Forelimb muscle (tissue), 1 donor: Measurements from ENCODE around the gene KIAA0513. TPM values are rescaled to one million over a fixed set of nuclear protein-coding genes. Genes with fewer than 3 reads are reported as not detected.
"Not testable (repeated sequence)": the region's sequence is repeated elsewhere in the genome, so short reads cannot be mapped to it uniquely, and the experiment has no call there.

Experiments
- DNase-seq: peaks from one replicate; pipeline ENCODE4 v3.0.0-alpha.2; 2013; ENCODE audit warnings: low read depth
- polyA plus RNA-seq: library from polyadenylated mRNA; unstranded; fragments of 120-200 nt; gene quantifications from one replicate; pipeline ENCODE4 v1.2.1, GENCODE V29; 2013; ENCODE audit not compliant: insufficient read length

Gene KIAA0513
- polyA plus RNA-seq, 1 donor = 2.3 TPM

DNA sequence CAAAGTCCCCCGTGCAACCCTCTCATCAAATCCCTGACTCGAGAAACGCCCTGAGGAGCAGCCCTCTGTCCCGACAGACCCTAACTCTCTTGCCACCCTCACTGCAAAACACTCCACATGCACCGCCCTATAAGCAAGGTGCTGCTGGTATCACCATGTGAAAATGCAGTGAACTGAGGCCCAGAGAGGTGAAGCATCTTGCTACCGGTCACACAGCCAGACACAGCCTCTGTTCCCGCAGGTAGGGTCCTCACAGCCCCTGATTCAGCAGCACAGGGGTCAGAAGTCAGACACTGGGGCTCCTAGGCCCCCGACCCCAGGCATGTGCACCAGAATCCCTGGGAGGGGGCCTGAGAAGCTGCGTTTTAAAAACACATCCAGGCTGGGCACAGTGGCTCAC, 83.6 kb downstream of the KIAA0513 start:
- DNase-seq = no peak

DNA sequence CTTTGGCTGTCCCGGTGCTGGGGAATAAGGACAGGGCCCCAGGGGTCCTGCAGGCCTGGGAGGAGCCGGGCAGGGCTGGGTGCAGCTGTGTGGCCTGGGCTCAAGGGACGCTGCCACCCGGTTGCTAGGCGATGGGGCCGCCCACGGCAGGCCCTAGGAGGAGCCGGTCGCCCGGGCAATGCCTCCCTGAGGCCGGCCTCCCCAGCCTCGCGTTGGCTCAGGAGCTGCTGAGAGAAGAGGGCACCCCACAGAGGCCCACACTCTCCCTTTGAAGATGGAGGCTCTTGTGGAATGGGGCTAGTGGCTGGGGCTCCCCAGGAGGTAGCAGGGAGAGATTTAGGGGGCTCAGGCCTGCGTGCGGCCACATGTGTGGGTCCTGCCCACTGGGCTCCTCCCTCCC, 84.8 kb downstream of the KIAA0513 start, which contains the start of gene CIBAR2:
Gene CIBAR2 (minus strand): TSS at position 109 of the 400 bp plus-strand sequence. CDS start 120 bp downstream, outside the sequence.
- no peak for DNase-seq

DNA sequence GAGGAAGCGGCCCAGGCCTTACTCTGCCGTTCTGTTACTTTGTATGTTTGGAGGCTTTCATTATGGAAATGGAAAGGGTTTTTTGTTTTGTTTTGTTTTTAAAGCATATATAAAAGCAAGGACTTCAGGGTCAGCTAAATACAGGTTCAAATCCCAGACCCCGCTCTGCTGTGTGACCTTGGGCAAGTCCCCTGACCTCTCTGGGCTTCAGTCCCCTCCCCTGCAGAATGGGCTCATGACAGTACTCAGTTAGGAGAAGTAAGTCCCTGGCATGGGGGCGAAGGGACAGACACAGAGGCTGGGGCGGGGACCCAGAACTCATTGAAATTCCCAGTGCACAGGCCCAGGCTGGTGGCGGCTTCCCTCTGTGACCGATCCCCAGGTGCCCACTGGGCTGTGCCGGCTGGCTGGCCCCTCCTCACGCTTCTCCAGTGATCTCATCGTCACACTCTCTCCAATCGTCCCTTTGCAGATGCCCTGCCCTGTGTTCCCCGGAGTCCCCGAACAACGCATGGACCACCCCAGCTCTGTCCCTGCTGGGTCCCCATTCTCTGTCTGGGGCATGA, 85.7 kb downstream of the KIAA0513 start:
- no peak for DNase-seq

DNA sequence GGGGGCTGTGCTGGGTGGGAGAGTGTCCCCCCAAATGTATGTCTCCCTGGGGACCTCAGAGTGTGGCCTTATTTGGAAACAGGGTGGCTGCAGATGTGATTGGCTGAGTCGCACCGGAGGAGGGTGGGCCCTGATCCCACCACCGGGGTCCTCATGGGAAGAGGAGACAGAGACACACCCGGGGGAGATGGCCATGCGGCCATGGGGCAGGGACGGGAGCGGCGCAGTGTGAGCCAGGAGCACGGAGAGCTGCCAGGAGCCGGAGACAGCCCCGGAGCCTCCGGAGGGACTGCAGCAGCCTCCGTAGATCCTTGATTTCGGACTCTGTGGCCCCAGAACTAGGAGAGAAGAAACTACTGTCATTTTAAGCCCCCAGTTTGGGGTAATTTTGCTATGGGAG, 86.3 kb downstream of the KIAA0513 start:
- no peak for DNase-seq

DNA sequence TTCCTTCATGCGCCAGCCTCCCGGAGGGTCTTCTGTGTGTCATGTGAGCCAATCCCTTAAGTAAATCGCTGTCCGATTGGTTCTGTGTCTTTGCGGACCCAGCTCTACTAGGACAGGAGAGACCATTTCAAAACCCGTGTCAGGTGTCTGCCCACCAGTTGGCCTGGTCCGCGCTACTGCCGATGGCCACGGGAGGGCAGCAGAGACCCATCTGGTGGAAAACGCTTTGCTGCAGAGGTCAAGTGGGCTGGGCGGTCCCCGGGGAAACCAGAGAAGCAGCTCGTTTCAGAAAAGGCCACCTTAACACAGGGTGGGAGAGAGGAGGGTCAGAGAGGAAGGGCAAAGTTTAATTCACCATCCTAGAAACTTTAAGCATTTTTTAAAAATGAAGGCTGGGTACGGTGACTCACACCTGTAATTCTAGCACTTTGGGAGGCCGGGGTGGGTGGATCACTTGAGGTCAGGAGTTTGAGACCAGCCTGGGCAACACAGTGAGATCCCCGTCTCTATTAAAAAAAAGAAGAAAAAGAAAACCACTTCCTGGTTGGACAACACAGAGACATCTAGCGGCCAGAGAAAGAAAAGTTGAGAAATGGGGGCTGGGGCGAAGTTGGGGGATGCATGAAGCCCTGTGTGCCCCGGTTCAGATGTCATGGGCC, 87.4 kb downstream of the KIAA0513 start:
- no peak for DNase-seq

DNA sequence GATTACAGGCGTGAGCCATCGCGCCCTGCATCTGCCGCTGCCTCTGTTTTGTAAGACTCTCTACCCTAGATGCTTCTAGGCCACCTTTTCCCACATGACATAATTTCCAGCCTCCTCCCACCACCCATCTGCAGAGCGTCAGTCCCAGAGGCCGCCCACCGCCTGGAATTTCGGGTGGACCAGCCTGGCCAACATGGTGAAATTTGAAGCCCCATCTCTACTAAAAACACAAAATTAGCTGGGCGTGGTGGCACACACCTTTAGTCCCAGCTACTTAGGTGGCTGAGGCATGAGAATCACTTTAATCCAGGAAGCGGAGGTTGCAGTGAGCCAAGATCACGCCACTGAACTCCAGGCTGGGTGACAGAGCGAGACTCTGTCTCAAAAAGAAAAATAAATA, 89.8 kb downstream of the KIAA0513 start:
- no peak for DNase-seq

DNA sequence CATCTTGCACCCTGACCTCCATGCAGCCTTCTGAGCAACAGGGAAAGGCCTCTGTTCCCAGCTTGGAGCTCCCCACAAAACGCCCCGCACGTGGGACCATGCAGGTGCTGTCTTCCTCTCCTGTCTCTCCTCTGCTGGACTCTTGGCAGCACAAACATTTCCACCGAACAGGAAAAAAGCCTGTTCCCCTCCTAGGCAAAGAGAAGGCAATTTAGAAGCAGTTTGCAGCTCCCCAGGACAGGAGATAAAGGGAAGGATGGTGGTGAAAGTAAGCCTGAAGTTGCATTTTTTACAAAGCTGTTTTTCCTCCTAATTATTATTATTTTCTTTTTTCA, 92.4 kb downstream of the KIAA0513 start:
- DNase-seq = no peak

DNA sequence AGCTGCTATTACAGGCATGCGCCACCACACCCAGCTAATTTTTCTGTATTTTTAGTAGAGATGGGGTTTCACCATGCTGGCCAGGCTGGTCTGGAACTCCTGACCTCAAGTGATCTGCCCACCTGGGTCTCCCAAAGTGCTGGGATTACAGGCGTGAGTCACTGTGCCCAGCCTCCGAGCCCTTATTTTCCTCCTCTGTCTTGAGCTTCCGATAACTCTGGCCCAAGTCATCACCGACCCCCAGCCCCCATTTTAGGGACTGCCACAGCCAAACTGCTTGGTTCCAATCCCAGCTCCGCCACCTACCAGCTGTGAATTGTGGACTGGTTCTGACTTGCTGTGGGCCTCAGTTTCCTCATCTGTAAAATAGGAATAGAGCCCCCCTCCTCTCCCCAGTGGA, 95.8 kb downstream of the KIAA0513 start:
- not testable (repeated sequence) for DNase-seq

DNA sequence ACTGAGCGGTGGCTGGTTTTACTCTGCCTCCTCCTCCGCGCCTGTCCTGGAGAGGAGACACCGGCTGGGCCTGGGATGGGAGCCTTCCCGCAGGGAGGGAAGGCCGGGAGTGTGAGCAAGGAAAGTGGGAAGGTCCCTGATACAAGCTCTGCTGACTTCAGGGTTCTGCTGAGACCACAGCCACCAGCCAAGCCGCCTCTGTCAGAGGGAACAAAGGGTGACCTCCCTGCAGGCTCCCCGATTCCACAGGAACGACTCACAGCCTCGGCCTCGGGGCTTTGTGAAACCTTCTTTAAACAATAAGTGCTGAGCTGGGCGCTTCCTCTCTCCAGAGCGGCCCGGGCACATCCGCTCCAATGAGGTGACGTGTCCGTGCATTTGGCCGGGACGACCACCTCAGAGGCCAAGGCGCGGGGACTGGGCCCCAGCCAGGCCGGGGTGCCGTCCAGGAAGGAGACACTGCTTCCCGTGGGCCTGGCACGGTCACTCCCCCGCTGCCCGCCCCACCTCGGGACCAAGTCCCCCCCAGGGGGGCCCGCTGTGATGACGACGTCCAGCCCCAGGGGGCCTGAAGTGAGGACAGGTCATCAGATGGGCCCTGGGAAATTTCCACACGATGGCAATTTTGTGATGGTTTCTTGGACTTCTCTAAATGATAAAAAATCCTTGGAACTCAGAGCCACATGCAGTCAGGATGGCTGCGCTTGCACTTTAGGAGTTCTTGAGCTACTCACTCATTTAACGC, 96.5 kb downstream of the KIAA0513 start:
- no peak for DNase-seq

DNA sequence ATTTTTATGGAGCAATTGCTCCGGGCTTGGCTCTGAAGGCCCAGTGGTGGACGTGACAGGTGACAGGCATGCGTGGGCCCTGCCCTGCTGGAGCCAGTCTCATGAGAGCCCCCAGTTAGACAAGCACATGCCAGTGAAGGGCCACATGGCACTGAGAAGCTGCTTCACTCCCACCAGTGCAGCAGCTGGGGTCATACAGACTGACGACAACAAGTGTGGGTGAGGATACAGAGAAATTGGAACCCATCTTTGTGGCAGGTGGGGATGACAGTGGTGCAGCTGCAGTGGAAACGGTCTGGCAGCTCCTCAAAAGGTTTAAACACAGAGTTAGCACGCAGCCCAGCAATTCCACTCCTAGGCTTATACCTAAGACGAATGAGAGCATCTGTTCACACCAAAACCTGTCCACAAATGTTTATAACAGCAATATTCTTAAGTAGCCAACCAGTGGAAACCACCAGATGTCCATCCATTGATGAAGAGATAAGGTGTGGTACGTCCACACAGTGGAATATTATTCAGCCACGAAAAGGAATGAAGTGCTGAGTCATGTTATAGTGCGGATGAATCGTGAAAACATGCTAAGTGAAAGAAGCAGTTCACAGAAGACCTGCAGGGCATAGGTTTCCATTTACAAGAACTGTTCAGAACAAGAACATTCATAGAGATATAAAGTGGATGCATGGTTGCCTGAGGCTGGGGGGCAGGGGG, 97.2 kb downstream of the KIAA0513 start:
- no peak for DNase-seq

DNA sequence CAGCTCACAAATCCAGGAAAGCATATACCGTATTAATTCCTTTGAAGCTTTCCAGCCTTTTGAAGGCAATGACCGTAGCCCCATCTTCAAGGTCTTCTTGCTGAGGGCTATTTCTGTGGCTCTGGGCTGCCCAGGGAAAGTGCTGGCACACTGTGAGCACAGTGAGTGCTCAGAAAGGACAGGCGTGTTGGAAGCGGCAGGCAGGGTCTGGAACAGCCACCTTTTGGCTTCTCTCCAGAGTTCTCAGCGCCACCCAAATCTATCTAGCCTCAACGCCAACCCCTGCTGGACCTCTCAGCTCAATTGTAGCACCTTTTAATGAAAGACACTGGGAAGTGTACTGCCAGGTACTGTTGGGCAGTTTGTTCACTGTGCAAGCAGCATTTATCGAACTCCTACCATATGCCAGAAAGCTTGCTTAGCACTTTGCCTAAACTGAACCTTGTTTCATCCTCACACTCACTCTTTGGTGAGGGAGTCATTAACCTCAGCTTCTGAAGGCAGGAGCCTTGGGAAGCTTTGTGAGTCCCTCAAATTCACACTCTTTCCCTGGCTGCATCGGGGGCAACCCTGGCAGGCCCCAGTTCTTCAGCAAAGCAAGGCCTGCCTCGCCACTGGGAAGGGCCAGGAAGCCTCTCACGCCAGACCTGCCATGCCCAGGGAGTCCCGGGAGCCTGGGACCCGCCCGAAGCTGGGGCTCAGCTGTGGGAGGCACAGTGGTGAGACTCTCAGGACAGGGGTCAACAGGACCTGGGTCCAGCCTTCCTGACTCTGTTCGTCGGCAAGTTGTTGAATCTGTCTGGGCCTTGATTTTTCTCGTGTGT, 98.2 kb downstream of the KIAA0513 start:
- no peak for DNase-seq

DNA sequence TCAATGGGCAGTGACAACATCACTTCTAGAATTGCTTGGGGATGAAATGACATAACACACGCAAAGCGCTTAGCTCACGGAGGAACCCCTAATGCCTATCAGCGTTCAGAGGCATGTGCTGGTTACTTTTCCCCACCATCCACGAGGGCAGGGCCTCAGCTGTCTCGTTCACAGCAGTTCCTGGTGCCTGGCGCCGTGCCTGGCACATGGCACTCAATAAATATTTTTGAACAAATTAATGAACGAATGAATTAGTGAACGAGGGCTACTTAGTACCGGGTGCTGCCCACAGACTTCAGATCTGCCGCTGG, 98.8 kb downstream of the KIAA0513 start:
- no peak for DNase-seq

DNA sequence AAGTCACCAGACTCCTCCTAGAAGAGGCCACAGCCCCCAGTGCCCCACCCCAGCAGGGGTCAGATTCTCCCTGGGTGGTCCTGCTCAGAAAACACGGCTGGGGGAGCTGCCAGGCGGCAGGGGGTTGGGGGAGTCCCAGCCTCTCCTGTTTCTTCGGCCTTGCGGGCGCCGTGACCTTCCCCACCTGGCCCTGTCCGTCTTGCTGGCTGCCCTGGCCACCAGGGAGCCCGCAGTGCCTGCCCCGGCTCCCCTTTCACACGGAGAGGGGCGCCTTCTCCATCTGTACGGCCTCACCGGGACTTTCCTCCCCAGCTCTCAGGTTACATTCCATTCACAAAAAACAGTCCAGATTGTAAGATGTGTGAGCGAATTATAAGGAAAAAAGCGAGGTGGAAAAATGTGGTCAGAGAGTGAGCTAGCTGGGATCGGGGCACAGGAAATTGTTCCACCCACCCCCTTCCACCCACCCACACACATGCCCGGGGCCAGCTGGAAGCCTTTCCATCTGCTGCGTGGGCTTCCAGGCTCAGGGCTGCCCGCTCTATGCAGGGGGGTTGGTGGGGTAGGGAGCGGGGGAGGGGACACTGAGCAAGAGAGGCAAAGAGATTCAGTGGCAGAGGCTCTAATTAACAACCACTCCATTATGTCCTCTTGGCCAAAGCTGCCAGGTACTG, 99.2 kb downstream of the KIAA0513 start:
- DNase-seq = no peak

DNA sequence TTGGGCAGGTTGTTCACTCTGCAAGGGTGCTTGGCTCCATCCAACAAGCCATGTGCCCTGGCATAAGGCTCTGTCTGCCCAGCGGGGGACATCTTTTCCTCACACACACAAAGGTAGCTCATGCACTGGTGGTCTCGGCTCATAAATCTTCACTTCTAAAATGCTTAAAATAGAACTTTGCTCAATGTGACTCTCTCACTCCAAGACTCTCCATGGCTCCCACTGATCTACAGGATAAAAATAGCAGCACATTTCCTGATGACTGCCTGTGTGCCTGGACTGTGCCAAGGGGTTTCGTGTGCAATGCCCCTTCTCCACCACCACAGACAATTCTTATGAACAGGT, 99.8 kb downstream of the KIAA0513 start:
- DNase-seq = no peak

DNA sequence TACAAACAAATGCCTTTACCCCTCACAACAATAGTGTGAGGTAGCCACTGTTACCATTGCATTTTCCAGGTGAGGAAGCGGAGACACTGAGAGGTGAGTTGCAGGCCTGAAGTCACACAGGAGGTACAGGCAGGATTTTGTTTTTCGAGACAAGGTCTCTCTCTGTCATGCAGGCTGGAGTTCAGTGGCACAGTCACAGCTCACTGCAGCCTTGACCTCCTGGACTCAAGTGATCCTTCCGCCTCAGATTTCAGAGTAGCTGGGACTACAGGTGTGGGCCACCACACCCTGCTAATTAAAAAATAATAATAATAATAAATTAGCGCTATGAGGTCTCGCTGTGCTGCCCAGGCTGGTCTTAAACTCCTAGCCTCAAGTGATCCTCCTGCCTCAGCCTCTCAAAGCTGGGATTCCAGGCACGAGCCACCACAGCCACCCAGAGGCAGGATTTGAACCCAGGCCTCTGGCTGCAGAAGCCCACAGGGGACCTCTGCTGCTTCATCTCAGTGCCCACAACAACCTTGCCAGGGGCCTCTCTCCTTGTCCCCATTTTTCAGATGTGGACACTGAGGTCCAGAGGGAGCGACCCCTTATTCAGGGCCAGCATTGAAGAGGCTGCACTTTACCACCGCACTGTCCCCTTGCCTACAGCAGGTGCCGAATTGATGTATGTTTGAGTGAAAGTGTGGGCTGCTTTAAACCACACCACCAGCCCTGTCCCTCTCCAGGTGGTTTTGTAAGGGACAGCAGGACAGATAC, 100.7 kb downstream of the KIAA0513 start:
- no peak for DNase-seq

DNA sequence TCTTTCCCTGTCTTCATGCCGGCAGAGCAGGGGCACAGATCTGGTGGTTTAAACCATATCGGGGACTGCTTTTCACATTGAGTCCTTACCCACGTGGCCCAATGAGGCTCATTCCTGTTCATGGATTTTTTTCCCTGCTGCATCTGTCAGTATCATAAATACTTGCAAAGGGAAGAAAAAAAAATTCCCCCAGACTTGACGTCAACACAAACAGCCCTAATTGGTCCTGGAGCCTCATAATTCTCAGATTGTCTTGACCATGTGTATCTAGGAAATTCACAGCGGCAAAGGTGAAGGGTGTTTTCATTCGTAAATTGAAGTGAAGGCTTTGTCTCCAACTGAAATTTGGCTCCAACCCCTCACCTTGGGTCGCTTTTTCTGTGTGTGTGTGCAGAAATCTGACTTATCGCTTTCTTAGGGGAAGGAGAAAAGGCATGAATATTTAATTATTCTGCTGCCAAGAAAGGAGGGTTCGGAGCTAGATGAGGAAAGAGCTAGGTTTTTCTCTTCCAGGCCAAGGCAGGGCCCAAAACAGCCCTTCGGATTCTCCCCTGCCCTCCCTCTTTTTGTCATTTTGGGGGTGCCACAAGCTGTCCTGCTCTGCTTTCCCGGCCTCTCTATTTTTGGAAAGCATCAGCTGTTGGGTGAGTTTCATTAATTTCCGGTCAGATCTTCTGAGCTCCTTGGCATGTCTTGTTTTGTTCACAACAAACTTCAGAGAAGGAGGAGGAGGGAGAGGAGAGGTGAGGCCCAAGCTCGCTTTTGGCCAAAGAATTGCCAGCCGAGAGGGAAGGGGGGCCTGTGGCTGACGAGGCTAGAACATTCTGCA, 102.5 kb downstream of the KIAA0513 start:
- DNase-seq = no peak

DNA sequence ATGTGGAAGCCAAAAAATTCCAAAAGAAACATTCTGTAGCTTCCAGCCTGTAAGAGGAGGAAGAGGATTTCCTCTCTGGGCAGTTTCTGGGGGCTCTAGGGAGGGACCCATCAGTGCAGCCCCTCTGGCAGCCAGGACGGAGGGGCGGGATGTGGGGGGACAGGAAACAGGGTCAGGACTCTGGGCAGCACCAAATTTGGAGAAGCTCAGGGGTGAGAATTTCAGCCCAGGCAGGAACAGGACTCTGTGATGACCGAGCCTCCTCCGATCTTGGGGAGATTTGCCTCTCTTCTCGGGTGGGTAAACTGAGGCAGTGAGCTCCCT, 103.1 kb downstream of the KIAA0513 start:
- DNase-seq = no peak

DNA sequence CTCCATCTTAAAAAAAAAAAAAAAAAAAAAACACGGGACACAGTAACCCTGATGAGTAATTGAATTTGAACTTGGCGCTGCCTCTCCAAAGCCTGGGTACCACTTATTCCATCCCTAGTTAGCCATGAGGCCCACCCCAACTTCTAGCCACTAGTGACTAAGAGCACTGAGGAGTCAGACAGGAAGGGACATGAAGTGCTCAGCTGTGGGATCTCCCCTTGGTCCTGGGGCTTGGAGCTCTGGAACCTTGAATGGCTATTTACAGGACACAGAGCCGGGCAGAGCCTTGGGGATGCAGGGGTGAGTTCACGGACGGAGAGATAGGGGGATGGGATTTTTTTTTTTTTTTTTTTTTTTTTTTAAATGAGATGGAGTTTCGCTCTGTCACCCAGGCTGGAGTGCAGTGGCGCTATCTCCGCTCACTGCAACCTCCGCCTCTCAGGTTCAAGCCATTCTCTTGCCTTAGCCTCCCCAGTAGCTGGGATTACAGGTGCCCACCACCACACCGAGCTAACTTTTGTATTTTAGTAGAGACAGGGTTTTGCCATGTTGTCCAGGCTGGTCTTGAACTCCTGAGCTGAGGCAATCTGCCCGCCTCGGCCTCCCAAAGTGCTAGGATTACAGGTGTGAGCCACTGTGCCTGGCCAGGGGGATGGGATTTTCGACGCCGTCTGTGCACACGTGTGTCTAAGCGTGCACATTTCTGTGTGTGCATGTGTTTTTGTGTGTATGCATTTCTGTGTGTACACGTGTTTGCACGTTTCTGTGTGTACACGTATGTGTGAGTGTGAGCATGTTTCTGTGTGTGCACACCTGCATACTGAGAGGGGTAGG, 105.1 kb downstream of the KIAA0513 start:
- DNase-seq = no peak

DNA sequence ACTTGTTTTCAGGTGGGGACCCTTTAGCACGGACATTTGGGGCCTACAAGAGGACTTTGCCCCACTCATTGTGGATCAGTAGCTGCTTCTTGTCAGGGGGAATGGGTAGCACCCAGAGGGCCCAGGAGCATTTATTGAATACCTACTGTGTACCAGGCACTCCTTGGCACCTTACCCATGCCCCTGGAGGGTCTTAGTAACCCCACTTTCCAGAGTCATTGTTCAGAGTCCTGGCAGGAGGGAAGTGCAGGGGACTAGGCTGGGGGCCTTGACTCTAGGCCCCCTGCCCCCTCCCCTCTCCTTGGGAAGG, 105.7 kb downstream of the KIAA0513 start:
- DNase-seq = no peak
